NK-92 treated with Interleukin-12 subunit alpha and Interleukin-12 subunit beta, amount 100 ng/mL, for 24 hours (cell line): ENCODE data around the gene CUBN.

Experiments used
- DNase-seq: peaks from one replicate; lab custom pipeline; 2025; lab: John Stamatoyannopoulos, UW

Gene CUBN

DNA sequence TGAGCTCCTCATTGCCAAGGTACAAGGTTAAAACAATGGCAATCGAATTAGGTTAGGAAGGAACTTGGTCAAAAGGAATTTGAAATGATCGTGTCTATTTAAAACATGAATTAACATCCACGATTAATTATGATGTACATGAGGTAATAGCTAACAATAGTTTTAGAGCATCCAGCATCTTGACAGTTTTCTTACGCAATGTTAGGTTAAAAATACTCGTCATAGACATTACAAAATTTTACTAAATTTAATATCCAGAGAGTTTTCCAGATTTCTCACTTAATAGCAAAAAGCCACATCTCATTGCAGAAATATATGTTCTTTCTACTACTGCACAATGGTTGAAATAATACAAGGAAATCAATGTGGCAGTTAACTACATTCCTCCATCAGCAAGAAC, 22.6 kb downstream of the CUBN start:
- DNase-seq = no peak

DNA sequence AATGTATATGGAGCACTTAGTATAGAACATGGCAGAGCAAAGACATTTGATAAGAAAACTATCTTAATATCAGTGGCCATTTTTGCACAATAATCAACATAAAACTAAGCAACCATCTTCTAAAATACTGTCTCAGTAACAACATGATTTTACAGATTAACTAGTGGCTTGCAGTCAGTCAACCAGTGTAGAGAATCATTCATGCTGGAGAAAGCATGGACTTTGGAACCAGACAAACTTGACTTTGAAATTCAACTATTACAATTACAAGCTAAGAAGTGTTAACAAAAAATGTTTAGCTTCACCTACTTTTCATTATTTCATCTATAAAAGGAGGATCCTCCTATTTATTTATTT, 27.7 kb downstream of the CUBN start:
- no peak for DNase-seq

DNA sequence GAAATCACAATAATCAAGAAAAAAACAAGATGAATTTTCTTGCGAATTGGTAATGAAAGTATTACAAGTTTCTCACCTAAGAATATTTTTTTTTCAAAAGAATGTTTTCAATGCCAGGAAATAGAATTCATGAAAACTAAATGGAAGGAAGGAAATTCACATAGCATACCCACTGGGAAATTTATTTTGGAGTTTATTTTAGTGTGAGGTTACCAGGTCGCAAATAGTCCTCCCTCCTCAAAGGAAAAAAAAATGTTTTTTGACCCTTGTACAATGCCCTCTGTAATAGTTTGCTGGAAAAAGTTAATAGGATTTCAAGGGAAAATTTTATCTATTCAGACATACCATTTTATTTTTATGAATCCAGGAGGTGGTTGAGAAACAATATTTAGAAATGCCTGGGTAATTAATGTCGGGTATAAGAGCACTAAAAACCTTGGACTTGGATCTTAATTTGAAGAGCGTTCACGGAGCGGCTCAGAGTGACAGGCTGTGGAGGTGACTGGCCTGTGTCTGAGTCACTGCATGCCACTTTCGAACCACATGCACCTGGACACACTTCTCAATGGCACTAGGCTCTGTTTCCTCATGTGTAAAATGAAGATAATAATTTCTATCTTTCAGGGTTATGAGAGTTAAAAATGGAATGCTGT, 28.2 kb downstream of the CUBN start:
- DNase-seq = no peak

DNA sequence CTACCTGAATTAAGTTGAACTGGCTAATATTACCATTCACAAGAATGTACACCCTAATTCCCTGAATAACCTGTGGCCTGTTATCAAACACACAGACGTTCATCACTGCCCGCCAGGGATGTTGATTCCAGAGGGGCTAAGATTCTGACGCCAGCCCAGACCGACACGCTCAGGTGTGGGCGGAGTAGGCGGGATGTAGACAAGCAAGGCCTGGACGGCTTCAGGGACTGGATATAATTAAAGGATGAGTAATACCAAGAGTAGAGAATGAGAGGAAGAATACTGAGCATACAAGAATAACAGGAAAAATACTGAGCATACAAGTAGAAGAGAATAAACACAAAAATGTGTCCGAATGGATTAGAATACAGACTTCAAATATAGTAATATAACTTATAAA, 29.0 kb downstream of the CUBN start:
- DNase-seq = no peak

DNA sequence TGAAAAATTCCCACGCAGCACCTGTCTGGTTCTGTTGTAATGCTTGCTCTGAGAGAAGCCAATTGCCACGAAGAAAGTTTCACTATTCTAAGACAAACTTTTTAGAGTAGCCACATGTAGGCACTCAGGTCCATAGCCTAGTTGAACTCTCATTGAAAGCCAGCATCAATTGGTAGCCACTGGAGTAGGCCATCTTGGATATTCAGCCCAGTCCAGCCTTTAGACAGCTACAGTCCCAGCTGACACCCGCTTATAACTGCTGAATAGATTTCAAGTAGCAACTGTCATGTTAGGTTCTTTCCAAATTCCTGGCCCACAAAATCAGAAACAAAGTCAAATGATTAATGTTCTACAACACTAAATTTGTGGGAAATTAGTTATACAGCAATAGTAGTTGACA, 31.6 kb downstream of the CUBN start:
- DNase-seq = no peak

DNA sequence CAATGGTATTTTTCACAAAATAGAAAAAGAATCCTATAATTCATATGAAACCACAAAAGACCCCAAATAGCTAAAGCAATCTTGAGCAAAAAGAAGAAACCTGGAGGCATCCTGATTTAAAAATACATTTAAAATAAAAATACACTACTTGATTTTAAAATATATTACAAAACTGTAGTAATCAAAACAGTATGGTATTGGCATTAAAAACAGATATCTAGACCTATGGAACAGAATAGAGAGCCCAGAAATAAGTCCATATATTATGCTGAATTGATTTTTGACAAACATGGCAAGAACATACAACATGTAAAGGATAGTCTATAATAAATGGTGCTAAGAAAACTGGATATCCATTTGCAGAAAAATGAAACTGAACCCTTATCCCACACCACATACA, 34.8 kb downstream of the CUBN start:
- DNase-seq = no peak

DNA sequence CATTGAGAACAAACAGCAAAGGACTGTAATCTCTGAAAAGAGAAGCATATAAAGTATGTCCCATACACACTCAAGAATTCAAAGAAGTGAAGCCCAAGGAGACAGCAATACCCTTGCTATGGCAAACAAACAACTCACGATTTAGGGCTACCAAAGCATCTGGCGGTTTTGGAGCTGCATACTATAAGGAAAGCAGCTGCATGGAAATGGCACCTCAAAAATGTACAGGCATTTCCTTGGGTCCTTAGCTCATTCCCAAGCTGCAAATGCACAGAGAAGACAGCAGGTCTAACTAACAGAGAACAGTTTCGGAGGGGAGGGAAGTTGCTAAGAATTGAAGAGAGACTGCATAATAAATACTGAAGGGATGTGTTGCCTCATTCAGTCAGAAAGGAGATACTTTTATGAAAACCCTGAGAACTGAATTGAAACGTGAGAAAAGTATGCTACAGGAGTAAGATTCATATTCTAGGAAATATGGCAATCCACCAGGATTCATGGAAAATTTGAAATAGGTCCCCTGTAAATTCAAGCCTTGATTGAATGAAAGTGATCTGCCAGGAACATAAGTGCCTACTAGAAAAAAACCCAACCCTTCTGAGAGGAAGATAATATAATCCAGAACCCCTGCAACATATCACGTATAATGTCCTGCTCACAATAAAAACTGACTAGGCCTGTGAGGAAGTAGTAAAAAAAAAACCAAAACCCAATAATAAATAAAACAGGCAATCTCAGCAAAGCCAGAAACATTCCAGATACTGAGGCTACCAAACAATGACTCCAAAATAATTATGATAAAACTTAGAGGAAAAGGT, 36.4 kb downstream of the CUBN start:
- no peak for DNase-seq

DNA sequence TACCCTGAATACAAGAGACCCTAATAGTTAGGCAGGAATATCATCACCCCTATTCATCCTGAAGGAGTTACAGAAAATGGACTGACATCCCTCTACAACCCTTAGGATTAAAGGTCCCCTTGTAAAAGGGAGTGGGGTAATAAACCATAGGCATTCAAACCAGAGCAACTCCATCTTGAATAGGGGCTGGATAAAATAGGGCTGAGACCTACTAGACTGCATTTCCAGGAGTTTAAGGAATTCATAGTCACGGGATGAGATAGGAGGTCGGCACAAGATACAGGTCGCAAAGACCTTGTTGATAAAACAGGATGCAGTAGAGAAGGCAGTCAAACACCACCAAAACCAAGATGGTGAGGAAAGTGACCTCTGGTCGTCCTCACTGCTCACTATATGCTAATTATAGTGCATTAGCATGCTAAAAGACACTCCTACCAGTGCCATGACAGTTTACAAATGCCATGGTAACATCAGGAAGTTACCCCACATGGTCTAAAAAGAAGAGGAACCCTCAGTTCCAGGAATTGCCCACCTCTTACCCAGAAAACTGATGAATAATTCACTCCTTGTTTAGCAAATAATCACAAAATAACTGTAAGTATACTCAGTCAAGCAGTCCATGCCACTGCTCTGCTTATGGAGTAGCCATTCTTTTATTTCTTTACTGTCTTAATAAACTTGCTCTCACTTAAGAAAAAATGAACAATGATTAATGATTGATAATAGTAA, 37.2 kb downstream of the CUBN start:
- no peak for DNase-seq

DNA sequence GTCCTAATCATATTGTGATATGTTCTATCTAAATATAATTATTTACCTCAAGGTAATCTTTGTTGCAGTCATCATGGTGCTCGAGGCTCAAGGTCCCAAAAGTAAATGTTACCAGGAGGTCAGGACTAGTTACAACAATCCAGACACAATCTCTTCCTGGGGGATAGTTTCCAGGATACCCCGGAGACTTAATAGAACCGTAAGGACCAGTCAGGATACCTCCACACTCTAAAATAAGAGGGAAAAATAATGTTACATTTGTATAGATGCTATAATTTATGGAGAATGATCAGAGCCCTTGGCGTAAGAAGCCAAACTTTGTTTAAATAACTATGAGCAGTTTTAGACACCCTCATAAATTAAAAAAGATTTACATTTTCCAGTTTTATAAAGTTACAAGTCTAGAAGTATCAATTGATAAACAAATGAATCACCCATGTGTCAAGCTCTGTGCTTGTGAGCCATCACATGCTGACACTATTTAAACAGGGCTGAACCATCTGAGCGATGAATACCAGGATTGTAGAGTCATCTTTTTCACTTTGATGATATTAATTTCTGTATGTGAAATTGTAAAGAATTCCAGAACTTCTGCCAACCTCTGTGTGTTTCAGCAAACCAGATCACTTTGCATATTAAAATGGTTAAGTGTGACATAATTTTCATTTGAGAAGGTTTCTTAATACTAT, 41.3 kb downstream of the CUBN start:
- DNase-seq = no peak

DNA sequence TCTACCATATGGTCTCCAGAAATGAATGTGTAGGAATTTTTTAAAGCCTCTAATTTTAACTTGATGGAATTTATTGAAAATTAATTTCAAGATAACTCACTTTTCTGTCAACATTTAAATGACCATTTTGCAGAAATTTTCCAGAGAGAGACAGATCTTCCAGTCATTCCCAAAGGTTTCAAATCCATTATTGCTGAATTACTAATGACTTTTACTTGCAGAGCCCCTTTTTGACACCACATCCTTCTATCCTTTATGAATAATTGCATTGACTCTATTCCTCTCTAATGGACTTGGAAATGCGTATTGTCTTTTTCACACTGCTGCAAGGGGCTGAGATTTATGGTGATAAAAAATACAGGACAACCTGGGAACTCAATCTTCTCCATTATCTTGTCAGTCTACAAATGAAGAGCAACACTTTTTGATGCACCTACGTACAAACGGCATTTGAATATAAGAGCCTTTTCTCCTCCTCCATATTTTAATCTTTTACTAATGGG, 42.7 kb downstream of the CUBN start:
- DNase-seq = no peak

DNA sequence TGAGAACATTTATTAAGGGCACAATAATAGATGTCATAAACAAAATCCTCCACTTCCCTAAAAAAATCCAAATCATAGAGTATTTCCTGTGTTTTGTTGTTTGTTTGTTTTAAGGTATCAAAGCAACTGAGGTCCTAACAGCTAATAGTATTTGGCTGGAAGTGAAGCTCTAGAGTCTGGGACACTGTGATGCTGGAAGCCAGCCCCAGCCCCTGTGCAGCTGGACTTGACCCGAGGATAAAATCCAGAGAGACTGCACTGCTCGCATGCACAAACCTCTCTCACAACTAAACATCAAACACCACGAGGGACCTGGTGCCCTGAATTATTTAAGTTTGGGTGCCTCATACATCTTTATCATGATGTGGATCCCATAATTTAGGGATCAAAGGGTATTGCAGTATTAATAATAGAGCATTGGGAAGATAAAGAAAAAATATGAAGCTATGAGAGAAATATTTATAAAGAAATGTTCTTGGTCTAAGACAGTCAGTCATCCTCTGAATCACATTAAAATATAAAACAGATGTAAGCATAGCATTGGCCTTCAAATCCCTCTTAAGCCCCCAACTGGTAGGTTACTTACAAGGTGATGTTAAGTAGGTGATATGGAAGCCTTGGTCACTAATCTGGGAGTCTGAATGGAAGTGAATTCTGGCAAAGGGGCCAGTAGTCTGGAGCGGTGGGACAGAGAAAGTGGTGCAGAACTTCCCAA, 44.4 kb downstream of the CUBN start:
- no peak for DNase-seq

DNA sequence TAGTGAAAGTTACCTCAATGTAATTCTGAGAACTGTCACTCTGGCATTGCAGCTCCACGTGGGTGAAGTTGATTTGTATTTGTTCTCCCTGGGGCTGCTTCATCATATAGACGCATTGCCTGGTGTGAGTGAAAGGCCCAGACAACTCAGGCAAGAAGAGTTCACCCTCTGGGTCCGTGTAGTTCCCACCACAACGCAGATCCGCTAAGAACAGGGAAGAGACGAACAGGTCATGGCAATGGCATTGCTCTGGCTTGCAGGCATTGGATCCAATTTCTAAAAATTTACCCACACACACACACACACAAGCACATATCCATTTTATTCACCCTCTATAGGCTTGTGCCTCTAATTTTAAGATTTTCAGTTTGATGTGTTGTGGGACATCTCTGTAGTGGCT, 45.4 kb downstream of the CUBN start:
- DNase-seq = no peak

DNA sequence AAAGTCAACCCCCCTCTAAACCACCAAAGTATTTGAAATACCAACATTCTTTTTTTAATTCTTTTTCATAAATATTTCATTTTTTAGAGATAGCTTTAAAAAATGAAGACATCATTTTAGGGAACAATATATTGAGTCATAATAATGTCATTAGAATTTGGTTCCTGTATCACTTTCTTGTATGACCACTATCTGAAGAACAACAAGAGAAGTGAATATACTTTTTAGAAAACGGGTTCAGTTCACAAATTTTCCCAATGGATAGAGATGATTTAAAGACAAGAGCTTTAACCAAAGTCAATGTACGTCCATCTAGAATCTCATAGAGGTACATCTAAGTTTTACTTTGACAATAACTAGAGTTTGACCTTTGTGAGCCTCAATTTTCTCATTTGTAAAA, 48.2 kb downstream of the CUBN start:
- DNase-seq = no peak

DNA sequence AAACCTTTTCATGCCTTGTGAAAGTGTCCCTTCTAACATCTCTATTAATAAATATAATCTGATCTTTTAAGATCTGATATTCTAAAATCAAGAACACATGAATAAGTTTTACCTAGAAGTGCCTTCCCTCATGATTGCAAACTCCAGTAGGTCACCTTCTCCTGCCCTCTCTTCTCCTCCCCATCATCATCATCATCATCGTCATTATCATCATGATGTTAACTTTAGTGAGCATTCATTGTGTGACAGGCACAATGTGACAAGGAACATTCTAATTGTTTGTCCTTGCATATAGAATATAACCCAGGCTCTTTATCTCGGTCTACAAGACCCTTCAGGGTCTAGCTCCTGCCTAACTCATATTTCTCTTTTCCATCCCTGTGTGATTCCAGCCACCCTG, 51.7 kb downstream of the CUBN start:
- no peak for DNase-seq

DNA sequence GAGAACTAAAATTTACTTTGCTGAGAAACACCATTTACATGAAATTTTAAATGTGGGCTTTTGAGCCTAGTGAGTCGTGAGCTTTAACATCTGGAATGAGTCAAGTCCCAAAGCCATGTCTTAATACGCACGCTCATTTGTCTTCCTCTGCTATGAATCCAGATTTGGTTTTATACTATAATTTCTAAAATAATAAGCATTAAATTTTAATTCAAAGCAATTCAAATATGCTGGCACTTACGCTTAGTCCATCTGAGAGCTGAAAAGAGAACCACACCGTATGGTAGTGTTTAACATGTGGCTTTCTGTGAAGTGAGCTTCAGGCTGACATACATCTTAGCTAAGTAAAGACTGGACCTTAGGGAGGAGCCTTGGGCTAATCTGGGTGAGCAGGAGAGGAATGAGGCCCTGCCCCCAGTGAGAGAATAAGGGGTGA, 52.2 kb downstream of the CUBN start:
- no peak for DNase-seq

DNA sequence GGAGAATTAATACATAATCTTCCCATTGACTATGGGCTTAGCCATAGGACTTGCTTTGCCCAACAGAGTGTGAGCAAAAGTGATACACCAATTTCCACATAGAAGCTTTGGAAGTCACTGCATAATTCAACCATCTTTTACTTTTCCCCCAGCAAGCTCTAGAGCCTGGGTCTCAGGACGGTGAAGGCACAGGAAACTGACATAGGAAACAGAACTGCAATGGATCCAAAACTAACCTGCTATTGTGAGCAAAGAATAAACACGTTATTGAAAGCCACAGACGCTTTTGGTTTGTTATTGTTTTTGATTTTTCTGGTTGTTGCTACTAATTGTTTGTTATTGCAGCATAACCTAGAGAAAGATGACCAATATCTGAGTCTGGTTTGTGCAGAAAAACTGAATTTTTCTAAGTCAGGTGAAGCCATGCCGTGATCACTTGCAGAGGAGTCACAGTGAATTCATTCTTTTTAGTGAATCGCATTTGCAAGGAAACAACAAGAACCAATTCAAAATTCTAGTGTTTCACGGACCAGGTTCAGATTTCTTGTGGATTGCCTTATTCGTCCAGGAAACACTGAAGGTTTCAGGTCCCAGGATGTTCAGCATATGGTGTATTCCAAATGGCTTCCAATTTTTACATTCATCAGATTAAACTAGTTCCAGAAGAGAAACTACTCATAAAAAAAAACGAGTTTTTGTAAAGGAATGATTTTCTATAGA, 52.8 kb downstream of the CUBN start:
- DNase-seq = no peak

DNA sequence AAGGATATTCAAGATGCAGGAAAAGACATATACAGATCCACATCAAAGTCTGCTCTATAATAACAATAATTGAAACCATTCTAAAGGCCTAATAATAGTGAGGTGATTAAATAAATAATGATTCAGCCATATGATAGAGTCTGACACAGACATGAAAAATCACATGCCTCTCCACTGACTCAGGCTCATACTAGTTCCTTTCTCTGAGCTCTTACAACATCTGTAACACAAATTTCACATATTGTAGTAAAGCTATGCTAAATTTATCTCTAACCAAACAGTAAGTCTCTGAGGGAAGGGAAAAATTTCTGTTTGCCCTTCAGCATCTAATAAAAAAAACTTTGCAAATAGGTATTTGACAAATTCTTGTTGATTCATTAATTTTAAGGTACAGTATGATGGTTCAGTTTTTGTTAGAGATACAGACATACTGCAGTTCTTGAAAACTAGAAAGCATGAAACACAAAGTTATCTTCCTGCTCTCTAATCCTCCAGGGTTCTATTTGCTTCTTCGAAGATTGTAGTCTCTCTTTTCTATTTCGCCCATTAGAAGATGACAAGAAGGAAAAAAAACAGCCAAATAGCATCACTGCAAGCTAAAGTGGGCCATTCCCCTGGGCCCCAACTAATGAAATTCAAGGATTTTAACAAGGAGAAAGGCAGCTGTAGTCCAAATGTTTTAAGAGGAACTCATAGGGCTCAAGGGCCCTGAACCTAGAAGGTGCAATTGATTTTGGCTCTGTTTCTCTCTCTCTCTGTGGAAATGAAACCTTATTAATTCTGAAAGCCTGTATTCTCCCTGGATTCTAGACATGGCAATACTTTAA, 53.9 kb downstream of the CUBN start:
- no peak for DNase-seq

DNA sequence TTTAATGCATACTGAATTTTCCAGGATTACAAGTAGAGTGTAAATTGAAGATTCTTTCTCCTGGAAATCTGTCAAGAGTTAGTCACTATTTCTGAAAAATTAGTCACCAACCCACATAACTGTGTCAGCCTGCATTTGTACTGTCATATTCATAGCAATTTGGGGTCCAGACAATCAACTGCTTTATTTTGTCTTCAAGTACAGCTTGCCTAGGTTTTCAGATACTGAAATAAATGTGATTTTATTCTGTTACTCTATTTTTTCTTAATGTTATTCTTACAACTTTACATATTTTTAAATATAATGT, 55.1 kb downstream of the CUBN start:
- no peak for DNase-seq

DNA sequence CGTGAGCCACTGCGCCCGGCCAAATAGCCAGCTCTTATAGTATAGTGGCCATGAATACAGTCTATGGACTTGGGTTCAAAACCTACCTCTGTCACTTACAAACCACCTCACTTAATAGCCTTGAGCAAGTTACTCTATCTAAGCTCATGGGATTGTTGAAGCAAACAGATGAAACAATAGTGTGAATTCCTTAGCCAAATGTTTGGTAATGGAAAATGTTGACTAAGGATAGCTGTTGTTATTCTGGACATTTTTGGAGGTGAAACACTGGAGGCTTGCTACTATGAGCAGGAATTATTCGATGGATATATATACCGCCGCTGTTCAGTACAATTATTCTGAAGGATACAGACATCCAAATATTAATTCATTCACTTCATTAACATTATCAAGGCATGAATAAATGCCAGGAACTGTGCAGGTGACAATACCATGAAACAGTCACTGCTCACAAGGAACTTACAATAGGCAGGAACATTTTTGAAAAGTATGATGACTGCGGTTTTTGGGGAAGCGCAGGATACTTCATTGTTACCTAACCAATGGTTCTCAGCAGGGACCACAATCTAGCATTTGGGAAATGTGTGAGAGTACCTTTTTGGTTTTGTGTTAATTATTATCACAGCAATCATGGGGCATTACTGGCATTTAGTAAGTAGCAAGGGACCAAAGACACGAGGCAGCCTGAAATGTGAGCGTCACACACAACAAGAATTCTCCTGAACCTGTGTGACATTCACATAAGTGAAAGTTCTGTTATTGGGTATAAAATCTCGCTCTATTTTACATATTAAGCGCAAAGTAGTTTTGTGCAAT, 55.7 kb downstream of the CUBN start:
- DNase-seq = no peak

DNA sequence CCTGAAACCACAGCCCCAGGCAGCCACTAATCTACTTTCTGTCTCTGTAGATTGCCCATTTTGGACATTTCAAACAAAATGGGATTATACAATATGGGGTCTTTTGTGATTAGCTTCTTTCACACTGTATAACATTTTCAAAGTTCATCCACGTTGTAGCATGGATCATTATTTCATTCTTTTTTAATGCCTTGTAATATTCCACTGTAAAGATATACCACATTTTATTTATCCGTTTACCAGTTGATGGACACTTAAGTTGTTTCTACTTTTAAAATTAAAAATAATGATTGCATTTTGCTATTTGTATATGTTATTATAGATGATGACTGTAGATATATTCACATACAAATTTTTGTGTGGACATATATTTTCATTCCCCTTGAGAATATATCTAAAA, 60.7 kb downstream of the CUBN start:
- no peak for DNase-seq
